ENCODE measurements around the gene HAGH. TPM values are rescaled to one million over a fixed set of nuclear protein-coding genes. Genes with fewer than 3 reads are reported as not detected.

Gene HAGH
- total and polyA plus RNA-seq, 9 of the 15 experiments (the other 6 are each of a cell fraction or from before 2014, with no cell fraction given) = 0.46 to 35.1 (median 16.8) TPM

DNA sequence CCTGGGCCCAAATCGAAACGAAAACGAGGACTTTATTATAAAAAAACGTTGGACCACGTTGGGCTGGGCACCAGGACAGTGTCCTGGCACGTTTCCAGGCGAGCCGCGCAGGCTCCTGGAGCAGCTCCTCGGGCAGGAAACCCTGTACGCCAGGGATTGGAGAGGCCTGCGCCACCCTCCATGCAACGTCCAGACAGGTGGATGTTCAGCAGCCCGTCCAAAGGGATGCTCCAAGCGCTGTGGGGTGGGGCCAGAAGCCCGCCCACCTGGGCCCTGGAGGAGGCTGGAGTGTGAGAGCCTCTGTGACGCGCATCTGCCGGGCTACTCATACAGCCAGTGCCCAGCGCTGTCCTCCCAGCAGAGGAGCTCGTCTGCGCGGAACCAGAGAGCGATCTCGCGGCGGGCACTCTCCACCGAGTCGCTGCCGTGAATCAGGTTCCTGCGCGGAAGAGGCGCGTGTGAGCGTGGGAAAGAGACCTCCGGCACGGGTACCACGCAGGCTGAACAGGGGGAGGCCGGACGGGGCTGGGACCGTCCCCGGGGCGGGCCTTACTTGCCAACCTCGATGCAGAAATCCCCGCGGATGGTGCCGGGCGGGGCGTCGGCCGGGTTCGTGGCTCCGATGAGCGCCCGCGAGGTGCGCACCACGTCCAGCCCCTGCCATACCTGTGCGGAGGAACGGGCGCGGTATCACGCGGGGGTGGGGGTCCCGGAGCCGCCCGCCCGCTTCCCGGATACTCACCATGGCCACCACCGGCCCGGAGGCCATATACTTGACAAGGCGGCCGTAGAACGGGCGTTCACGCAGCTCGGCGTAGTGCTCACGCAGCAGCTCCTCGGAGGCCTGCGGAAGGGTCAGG is 56.1 kb downstream of the HAGH start (continued):
- TF ChIP-seq, protein P1, sequence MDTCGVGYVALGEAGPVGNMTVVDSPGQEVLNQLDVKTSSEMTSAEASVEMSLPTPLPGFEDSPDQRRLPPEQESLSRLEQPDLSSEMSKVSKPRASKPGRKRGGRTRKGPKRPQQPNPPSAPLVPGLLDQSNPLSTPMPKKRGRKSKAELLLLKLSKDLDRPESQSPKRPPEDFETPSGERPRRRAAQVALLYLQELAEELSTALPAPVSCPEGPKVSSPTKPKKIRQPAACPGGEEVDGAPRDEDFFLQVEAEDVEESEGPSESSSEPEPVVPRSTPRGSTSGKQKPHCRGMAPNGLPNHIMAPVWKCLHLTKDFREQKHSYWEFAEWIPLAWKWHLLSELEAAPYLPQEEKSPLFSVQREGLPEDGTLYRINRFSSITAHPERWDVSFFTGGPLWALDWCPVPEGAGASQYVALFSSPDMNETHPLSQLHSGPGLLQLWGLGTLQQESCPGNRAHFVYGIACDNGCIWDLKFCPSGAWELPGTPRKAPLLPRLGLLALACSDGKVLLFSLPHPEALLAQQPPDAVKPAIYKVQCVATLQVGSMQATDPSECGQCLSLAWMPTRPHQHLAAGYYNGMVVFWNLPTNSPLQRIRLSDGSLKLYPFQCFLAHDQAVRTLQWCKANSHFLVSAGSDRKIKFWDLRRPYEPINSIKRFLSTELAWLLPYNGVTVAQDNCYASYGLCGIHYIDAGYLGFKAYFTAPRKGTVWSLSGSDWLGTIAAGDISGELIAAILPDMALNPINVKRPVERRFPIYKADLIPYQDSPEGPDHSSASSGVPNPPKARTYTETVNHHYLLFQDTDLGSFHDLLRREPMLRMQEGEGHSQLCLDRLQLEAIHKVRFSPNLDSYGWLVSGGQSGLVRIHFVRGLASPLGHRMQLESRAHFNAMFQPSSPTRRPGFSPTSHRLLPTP (IDR thresholded peaks at IDR 0.05; ENCODE audit: borderline replicate concordance, extremely low read depth, insufficient read length) = no peak
- TF ChIP-seq ZNF79 (CRISPR knock-in tag; IDR thresholded peaks at IDR 0.05; ENCODE audit: low read depth) = no peak
- no peak for TF ChIP-seq ZFP36 (IDR thresholded peaks at IDR 0.05; ENCODE audit: low read depth, low read length, partially characterized antibody)
- TF ChIP-seq, protein P2, sequence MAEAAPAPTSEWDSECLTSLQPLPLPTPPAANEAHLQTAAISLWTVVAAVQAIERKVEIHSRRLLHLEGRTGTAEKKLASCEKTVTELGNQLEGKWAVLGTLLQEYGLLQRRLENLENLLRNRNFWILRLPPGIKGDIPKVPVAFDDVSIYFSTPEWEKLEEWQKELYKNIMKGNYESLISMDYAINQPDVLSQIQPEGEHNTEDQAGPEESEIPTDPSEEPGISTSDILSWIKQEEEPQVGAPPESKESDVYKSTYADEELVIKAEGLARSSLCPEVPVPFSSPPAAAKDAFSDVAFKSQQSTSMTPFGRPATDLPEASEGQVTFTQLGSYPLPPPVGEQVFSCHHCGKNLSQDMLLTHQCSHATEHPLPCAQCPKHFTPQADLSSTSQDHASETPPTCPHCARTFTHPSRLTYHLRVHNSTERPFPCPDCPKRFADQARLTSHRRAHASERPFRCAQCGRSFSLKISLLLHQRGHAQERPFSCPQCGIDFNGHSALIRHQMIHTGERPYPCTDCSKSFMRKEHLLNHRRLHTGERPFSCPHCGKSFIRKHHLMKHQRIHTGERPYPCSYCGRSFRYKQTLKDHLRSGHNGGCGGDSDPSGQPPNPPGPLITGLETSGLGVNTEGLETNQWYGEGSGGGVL (CRISPR knock-in tag; IDR thresholded peaks at IDR 0.05) = no peak
- TF ChIP-seq TCFL5 (CRISPR knock-in tag; conservative IDR thresholded peaks at IDR 0.05) = no peak
- TF ChIP-seq ARHGAP35 (IDR thresholded peaks at IDR 0.05; ENCODE audit: partially characterized antibody) = no peak
- 0 out of 2 replicates have a peak, but pooled peaks have one; percentile 38 for TF ChIP-seq ZNF780A (CRISPR knock-in tag; IDR thresholded peaks at IDR 0.05)
- no peak for TF ChIP-seq ZNF24 (IDR thresholded peaks at IDR 0.05)
- TF ChIP-seq E2F6 (IDR thresholded peaks at IDR 0.05; ENCODE audit: borderline replicate concordance in 1 of 2, extremely low read depth in 1 of 2, insufficient read depth in 1 of 2, insufficient read length in 1 of 2, low read depth in 1 of 2, low read length in 1 of 2, poor library complexity in 1 of 2, severe bottlenecking in 1 of 2) = peak in 1 of 2 experiments; percentile 20
- TF ChIP-seq, protein P3, sequence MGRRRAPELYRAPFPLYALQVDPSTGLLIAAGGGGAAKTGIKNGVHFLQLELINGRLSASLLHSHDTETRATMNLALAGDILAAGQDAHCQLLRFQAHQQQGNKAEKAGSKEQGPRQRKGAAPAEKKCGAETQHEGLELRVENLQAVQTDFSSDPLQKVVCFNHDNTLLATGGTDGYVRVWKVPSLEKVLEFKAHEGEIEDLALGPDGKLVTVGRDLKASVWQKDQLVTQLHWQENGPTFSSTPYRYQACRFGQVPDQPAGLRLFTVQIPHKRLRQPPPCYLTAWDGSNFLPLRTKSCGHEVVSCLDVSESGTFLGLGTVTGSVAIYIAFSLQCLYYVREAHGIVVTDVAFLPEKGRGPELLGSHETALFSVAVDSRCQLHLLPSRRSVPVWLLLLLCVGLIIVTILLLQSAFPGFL (CRISPR knock-in tag; IDR thresholded peaks at IDR 0.05) = no peak
- no peak for TF ChIP-seq BRD9 (IDR thresholded peaks at IDR 0.05; ENCODE audit: low read depth, partially characterized antibody)
- TF ChIP-seq POLR2G (IDR thresholded peaks at IDR 0.05; ENCODE audit: low read depth, low read length) = peak; percentile 77
- no peak for TF ChIP-seq ZBTB43 (CRISPR knock-in tag; IDR thresholded peaks at IDR 0.05)
- no peak for TF ChIP-seq HCFC1 (IDR thresholded peaks at IDR 0.05; ENCODE audit: low read depth, low read length)
- TF ChIP-seq FOXM1 (IDR thresholded peaks at IDR 0.05; ENCODE audit: low read depth) = no peak
- TF ChIP-seq FOXM1 (CRISPR knock-in tag; IDR thresholded peaks at IDR 0.05; ENCODE audit: low read depth) = no peak

Data from K562 (cell line).